ENCODE measurements around the gene EPAS1. TPM values are rescaled to one million over a fixed set of nuclear protein-coding genes. Genes with fewer than 3 reads are reported as not detected.

The EPAS1 gene
- total and polyA plus RNA-seq, 2 of the 13 experiments (the other 11 are each of a cell fraction or from before 2014, with no cell fraction given), result 47.1 to 182 TPM

DNA sequence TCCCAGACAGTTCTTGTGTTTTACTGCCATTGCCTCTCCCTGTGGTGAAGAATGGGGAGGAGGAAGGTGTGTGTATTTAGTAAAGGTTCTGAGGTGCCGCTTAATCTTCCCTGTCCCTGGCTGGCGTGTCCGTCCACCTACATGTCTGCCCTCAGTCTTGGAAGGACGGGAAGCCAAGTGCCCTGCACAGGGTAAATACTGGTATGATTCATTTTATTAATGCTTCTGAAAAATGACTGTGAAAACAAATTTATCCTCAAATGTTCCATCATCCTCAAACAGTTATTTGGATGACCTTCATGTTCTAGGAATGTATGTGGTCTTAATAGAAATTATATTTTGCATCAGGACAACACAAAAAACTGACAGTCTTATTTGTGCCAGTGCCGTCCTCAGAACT lies 6.6 kb downstream of the EPAS1 start:
- H3K4me3 ChIP-seq (replicated peaks in 1 of 3; ENCODE audit: insufficient read depth in 1 of 3, low read depth in 2 of 3, low read length in 3 of 3), result no peak overlapping the region

More for the DNA sequence above, 6.6 kb downstream of the EPAS1 start:
- Histone ChIP-seq H3K4me1 (ENCODE audit: insufficient read depth, low read length) (peaks cover 91% of the 10 kb centered on the region), H3K27me3 (ENCODE audit: control insufficient read depth in 1 of 2, insufficient read depth in 2 of 2, low read length in 2 of 2) (no peaks in the 10 kb centered on the region; a peak in 1 of 5 replicates), H3K4me2 (ENCODE audit: low read depth, low read length) (peak overlapping the region; percentile 47), H3K9ac (ENCODE audit: insufficient read depth, low read depth, low read length) (no peak overlapping the region), H3K36me3 (replicated peaks in 1 of 2; ENCODE audit: control insufficient read depth in 1 of 2, insufficient read depth in 2 of 2, low read length in 2 of 2) (peaks cover 3 to 7% of the 10 kb centered on the region in 2 experiments; a peak in 4 of 5 replicates), H4K20me1 (ENCODE audit: insufficient read depth, low read length) (peaks cover 20% of the 10 kb centered on the region), H2AFZ (ENCODE audit: low read length) (no peak overlapping the region), H3K27ac (ENCODE audit: extremely low read length, insufficient read depth, low read length) (peak overlapping the region; percentile 45), H3K79me2 (ENCODE audit: insufficient read depth, low read length) (peaks cover 96% of the 10 kb centered on the region), H3K9me3 (ENCODE audit: low read length) (peaks cover 9% of the 10 kb centered on the region; the same call in 1 of the 2 replicates)
- BruUV-seq (replicated peaks), result no TSS peak
- ChIA-PET CTCF (ENCODE audit: low intra/inter-chr PET ratio, low total read pairs) (no interaction called here), POLR2A (interaction anchor here (1.2 to 1.4 kb wide), 2 partner anchors 11 to 32 kb away, joined by 3 to 4 read pairs; no protein-coding TSS in a partner anchor)
- FAIRE-seq, result no peak
- no peak for DNase-seq (ENCODE audit: low spot score)
- TF ChIP-seq ZNF788 (CRISPR knock-in tag; IDR thresholded peaks at IDR 0.05; ENCODE audit: borderline replicate concordance), result no peak
- TF ChIP-seq ZNF615 (CRISPR knock-in tag; IDR thresholded peaks at IDR 0.05; ENCODE audit: borderline replicate concordance), result no peak
- TF ChIP-seq ZBTB21 (CRISPR knock-in tag; IDR thresholded peaks at IDR 0.05), result no peak
- TF ChIP-seq AKAP8 (CRISPR knock-in tag; IDR thresholded peaks at IDR 0.05), result 0 out of 2 replicates have a peak, but pooled peaks have one; percentile 27
- TF ChIP-seq, protein P1, sequence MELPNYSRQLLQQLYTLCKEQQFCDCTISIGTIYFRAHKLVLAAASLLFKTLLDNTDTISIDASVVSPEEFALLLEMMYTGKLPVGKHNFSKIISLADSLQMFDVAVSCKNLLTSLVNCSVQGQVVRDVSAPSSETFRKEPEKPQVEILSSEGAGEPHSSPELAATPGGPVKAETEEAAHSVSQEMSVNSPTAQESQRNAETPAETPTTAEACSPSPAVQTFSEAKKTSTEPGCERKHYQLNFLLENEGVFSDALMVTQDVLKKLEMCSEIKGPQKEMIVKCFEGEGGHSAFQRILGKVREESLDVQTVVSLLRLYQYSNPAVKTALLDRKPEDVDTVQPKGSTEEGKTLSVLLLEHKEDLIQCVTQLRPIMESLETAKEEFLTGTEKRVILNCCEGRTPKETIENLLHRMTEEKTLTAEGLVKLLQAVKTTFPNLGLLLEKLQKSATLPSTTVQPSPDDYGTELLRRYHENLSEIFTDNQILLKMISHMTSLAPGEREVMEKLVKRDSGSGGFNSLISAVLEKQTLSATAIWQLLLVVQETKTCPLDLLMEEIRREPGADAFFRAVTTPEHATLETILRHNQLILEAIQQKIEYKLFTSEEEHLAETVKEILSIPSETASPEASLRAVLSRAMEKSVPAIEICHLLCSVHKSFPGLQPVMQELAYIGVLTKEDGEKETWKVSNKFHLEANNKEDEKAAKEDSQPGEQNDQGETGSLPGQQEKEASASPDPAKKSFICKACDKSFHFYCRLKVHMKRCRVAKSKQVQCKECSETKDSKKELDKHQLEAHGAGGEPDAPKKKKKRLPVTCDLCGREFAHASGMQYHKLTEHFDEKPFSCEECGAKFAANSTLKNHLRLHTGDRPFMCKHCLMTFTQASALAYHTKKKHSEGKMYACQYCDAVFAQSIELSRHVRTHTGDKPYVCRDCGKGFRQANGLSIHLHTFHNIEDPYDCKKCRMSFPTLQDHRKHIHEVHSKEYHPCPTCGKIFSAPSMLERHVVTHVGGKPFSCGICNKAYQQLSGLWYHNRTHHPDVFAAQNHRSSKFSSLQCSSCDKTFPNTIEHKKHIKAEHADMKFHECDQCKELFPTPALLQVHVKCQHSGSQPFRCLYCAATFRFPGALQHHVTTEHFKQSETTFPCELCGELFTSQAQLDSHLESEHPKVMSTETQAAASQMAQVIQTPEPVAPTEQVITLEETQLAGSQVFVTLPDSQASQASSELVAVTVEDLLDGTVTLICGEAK (IDR thresholded peaks at IDR 0.05), result no peak
- TF ChIP-seq, protein P1 (CRISPR knock-in tag; IDR thresholded peaks at IDR 0.05), result no peak
- no peak for TF ChIP-seq ZBTB1 (CRISPR knock-in tag; IDR thresholded peaks at IDR 0.05; ENCODE audit: borderline replicate concordance)
- no peak for ATAC-seq
- in situ Hi-C loops (cut with HindIII; ENCODE audit: extremely low pct_ligation_motif_present, low pct_unique_long_range_greater_than_20kb) (no loop called here), intact Hi-C loops (cut with micrococcal nuclease; ENCODE audit: unreplicated experiment) (no loop called here)
- 97% methylated on average over 5 of the region's 5 CpGs for WGBS (ENCODE audit: low lambda C conversion rate)
